ENCODE data around the gene RFX4.

DNA sequence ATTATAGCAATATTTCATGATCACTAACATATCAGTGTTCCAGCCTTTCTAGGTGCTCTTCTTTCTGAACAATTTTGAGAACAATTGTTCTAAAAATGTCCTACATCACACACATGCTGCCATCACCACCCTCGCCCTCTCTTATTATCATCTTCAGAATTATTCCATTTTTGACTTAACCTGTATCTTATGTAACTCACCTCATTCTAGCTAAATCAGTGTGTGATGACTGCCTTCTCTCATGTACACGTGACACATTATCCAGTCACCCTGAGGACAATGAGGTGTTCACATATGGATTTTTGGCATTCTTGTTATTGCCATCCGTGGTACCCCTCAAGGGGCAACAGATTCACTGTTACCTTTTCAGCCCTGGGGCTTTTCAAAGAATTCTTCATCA lies 87.3 kb downstream of the RFX4 start:
- TF ChIP-seq, protein P1, sequence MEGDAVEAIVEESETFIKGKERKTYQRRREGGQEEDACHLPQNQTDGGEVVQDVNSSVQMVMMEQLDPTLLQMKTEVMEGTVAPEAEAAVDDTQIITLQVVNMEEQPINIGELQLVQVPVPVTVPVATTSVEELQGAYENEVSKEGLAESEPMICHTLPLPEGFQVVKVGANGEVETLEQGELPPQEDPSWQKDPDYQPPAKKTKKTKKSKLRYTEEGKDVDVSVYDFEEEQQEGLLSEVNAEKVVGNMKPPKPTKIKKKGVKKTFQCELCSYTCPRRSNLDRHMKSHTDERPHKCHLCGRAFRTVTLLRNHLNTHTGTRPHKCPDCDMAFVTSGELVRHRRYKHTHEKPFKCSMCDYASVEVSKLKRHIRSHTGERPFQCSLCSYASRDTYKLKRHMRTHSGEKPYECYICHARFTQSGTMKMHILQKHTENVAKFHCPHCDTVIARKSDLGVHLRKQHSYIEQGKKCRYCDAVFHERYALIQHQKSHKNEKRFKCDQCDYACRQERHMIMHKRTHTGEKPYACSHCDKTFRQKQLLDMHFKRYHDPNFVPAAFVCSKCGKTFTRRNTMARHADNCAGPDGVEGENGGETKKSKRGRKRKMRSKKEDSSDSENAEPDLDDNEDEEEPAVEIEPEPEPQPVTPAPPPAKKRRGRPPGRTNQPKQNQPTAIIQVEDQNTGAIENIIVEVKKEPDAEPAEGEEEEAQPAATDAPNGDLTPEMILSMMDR (conservative IDR thresholded peaks at IDR 0.05 in 1 of 2, IDR thresholded peaks at IDR 0.05 in 1 of 2; ENCODE audit: extremely low read depth in 1 of 2, insufficient read depth in 1 of 2, low read depth in 1 of 2, low read length in 2 of 2), result no peak
- TF ChIP-seq EZH2 (IDR thresholded peaks at IDR 0.05; ENCODE audit: borderline replicate concordance, low read length), result no peak

Data from mammary epithelial cell (primary cell).